ENCODE data around the gene PREP. TPM values are rescaled to one million over a fixed set of nuclear protein-coding genes. Genes with fewer than 3 reads are reported as not detected.

PREP gene
- total RNA-seq, 2 experiments from 2014 or later, result 46.4 to 46.9 TPM

DNA sequence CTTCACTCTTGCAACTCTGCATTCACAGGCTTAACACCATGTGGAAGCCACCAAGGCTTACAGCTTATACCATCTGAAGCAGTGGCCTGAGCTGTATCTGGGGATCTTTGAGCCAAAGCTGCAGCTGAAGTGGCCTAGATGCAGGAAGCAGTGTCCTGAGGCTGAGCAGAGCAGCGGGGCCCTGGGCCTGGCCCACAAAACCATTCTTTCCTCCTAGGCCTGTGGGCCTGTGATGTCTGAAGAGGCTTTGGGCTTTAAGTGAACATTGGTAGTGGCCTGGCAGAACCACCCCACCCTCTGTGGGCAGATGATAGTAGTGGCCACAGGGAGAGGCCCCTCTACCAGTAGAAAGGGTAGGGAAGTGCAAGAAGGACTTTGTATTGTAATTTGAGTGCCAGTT, 6.9 kb upstream of the PREP start:
- Mint-ChIP-seq H3K27me3 (peaks cover 24% of the 10 kb centered on the region), H3K27ac (no peak overlapping the region), H3K4me3 (no peak overlapping the region), H3K4me1 (ENCODE audit: low read depth) (peaks cover 4% of the 10 kb centered on the region), H3K9me3 (peaks cover 6% of the 10 kb centered on the region), H3K36me3 (ENCODE audit: low read depth) (no peaks in the 10 kb centered on the region)
- TF ChIP-seq, protein P1, sequence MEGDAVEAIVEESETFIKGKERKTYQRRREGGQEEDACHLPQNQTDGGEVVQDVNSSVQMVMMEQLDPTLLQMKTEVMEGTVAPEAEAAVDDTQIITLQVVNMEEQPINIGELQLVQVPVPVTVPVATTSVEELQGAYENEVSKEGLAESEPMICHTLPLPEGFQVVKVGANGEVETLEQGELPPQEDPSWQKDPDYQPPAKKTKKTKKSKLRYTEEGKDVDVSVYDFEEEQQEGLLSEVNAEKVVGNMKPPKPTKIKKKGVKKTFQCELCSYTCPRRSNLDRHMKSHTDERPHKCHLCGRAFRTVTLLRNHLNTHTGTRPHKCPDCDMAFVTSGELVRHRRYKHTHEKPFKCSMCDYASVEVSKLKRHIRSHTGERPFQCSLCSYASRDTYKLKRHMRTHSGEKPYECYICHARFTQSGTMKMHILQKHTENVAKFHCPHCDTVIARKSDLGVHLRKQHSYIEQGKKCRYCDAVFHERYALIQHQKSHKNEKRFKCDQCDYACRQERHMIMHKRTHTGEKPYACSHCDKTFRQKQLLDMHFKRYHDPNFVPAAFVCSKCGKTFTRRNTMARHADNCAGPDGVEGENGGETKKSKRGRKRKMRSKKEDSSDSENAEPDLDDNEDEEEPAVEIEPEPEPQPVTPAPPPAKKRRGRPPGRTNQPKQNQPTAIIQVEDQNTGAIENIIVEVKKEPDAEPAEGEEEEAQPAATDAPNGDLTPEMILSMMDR (IDR thresholded peaks at IDR 0.05), result no peak
- DNase-seq, result no peak
- POLR2A ChIA-PET, result no interaction called here
- CTCF ChIA-PET, result no interaction called here
- no peak for ATAC-seq
- intact Hi-C loops (cut with micrococcal nuclease), result no loop called here

DNA sequence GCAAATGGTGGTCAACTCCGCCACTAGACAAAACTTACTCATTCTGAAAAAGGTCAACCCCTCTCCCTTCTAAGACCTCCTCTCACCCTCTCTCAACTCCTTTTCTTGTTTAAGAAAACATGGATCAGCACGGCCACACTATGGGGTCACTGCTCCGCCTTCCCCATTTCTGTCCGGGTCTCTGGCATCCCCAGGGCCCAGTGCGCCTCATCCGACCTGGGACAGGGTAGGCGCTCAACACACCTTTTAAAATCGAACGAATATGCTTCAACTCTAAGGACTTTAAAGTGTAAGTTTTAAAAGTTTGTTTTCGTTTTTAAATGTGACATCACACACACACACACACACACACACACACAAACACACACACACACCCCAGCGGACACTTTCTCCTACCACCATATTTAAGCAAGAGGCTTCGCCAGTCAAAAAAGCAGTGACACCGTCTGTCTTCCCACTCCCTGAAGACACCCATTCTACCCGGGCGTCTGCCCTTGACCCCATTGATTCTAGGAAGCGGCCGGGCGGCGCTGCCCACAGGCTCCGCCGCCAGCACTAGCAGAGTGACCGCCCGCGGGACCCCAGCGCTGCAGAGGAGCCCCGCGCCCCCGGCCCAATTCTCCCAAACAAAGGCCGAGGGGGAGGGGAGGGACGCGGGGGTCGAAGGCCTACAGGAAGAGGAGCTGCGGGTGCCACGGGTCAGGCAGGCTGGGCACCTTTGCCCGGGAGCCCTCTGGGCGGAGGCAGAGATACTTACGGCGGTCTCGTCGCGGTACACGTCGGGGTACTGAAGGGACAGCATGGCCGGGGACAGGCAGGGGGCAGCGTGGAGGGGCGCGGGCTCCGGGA, 568 bp downstream of the PREP start:
- peak overlapping the region; percentile 79 for H3K27ac Mint-ChIP-seq
- ChIA-PET POLR2A (interaction anchor here (0.7 to 1.0 kb wide), 2 partner anchors 12 to 16 kb away, joined by 3 read pairs; no protein-coding TSS in a partner anchor), CTCF (interaction anchor here (0.8 to 5.6 kb wide), 27 partner anchors 8 to 434 kb away, joined by 3 to 25 read pairs (median 4); no protein-coding TSS in a partner anchor)
- intact Hi-C loops (cut with micrococcal nuclease), result loop anchor here (5.0 kb wide), 1 partner anchor 315 kb away; no protein-coding TSS in a partner anchor
- H3K9me3 Mint-ChIP-seq, result no peaks in the 10 kb centered on the region
- ATAC-seq, result peak; percentile 52
- no peaks in the 10 kb centered on the region for H3K36me3 Mint-ChIP-seq (ENCODE audit: low read depth)
- DNase-seq, result peak; percentile 55
- peak overlapping the region; percentile 84 for H3K4me3 Mint-ChIP-seq
- peaks cover 64% of the 10 kb centered on the region for H3K4me1 Mint-ChIP-seq (ENCODE audit: low read depth)
- peaks cover 3% of the 10 kb centered on the region for H3K27me3 Mint-ChIP-seq
- TF ChIP-seq, protein P1 (IDR thresholded peaks at IDR 0.05), result no peak

GRCh38 chr6:105401247-105402089, 1.4 kb downstream of the PREP start:
- CTCF ChIA-PET, result interaction anchor here (0.9 to 5.6 kb wide), 6 partner anchors 8 to 313 kb away, joined by 3 to 25 read pairs (median 6); no protein-coding TSS in a partner anchor
- Mint-ChIP-seq H3K27ac (no peak overlapping the region), H3K9me3 (no peaks in the 10 kb centered on the region), H3K4me1 (ENCODE audit: low read depth) (peaks cover 64% of the 10 kb centered on the region), H3K36me3 (ENCODE audit: low read depth) (no peaks in the 10 kb centered on the region), H3K4me3 (peak overlapping the region; percentile 84), H3K27me3 (no peaks in the 10 kb centered on the region)
- intact Hi-C loops (cut with micrococcal nuclease), result loop anchor here (5.0 kb wide), 1 partner anchor 314 kb away; no protein-coding TSS in a partner anchor
- DNase-seq (no peak), ATAC-seq (no peak)
- POLR2A ChIA-PET, result interaction anchor here (0.7 to 1.3 kb wide), 2 partner anchors 15 to 28 kb away, joined by 3 read pairs; no protein-coding TSS in a partner anchor
- TF ChIP-seq, protein P1 (IDR thresholded peaks at IDR 0.05), result no peak

- POLR2A ChIA-PET, result interaction anchor here (0.5 to 1.3 kb wide), 4 partner anchors 27 to 860 kb away, joined by 3 to 4 read pairs (median 3); no protein-coding TSS in a partner anchor
Measured at GRCh38 chr6:105400501-105400900, 2.4 kb downstream of the PREP start.

More at GRCh38 chr6:105400501-105400900, 2.4 kb downstream of the PREP start:
- Mint-ChIP-seq H3K36me3 (ENCODE audit: low read depth) (peaks cover 9% of the 10 kb centered on the region), H3K27ac (no peak overlapping the region), H3K27me3 (no peaks in the 10 kb centered on the region), H3K4me1 (ENCODE audit: low read depth) (peaks cover 64% of the 10 kb centered on the region), H3K9me3 (no peaks in the 10 kb centered on the region), H3K4me3 (peak overlapping the region; percentile 84)
- ATAC-seq (no peak), DNase-seq (no peak)
- CTCF ChIA-PET, result interaction anchor here (1.2 to 5.6 kb wide), 2 partner anchors 82 to 312 kb away, joined by 3 to 25 read pairs; no protein-coding TSS in a partner anchor
- TF ChIP-seq, protein P1 (IDR thresholded peaks at IDR 0.05), result no peak
- intact Hi-C loops (cut with micrococcal nuclease), result loop anchor here (5.0 kb wide), 1 partner anchor 313 kb away; no protein-coding TSS in a partner anchor
